Measurements from ENCODE around the gene PDHA1.

Gene PDHA1

GRCh38 chrX:19403696-19404095 lies 60.0 kb downstream of the PDHA1 start:
- TF ChIP-seq CTCF (IDR thresholded peaks at IDR 0.05; ENCODE audit: low read depth, low read length), result no peak
- no peak overlapping the region for H3K4me3 ChIP-seq (replicated peaks in 1 of 2; ENCODE audit: low read depth in 2 of 2, low read length in 2 of 2)
- no peak for DNase-seq (ENCODE audit: low read depth in 2 of 2)

GRCh38 chrX:19410259-19410658 lies 66.5 kb downstream of the PDHA1 start:
- DNase-seq (ENCODE audit: low read depth in 2 of 2), result no peak
- no peak for TF ChIP-seq CTCF (IDR thresholded peaks at IDR 0.05; ENCODE audit: low read depth, low read length)
- no peak overlapping the region for H3K4me3 ChIP-seq (replicated peaks in 1 of 2; ENCODE audit: low read depth in 2 of 2, low read length in 2 of 2)

Measured in cardiac fibroblast (primary cell).